ENCODE measurements around the gene NT5DC1.
A peak's percentile ranks its signal among the peaks of the same experiment; 100 is the strongest.
"Not testable (repeated sequence)": the region's sequence is repeated elsewhere in the genome, so short reads cannot be mapped to it uniquely, and the experiment has no call there.

The NT5DC1 gene

DNA sequence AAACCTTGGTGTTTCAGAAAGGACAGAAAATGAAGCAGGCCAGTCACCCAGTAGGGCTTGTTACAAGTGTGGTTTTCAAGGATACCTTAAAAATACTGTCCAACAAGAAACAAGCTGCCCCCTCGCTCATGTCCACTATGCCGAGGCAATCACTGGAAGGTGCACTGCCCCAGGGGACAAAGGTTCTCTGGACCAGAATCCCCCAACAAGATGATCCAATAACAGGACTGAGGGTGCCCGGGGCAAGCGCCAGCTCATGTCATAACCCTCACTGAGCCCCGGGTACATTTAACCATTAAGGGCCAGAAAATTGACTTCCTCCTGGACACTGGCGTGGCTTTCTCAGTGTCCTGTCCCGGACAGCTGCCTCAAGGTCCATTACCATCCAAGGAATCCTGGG is 6.6 kb upstream of the NT5DC1 start:
- no peak for DNase-seq

DNA sequence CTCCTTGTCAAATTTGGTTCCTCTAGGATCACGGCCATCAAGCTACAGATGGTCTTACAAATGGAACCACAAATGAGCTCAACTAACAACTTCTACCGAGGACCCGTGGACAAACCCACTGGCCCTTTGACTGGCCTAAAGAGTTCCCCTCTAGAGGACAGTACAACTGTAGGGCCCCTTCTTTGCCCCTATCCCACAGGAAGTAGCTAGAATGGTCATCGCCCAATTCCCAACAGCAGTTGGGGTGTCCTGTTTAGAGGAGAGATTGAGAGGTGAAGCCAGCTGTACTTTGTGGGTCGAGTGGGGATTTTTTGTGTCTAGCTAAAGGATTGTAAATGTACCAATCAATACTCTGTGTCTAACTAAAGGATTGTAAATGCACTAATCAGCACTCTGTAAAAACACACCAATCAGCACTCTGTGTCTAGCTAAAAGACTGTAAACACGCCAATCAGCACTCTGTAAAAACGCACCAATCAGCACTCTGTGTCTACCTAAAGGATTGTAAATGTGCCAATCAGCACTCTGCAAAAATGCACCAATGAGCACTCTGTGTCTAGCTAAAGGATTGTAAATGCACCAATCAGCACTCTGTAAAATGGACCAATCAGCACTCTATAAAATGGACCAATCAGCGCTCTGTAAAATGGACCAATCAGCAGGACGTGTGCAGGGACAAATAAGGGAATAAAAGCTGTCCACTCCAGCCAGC is 4.4 kb upstream of the NT5DC1 start:
- DNase-seq, result not testable (repeated sequence)

GRCh38 chr6:116096979-116097816 is 3.5 kb upstream of the NT5DC1 start:
- no peak for DNase-seq

- DNase-seq, result no peak
These were observed 1.6 kb upstream of the NT5DC1 start for GRCh38 chr6:116099036-116099435.

GRCh38 chr6:116101302-116101718 is 657 bp downstream of the NT5DC1 start:
- DNase-seq, result no peak

DNA sequence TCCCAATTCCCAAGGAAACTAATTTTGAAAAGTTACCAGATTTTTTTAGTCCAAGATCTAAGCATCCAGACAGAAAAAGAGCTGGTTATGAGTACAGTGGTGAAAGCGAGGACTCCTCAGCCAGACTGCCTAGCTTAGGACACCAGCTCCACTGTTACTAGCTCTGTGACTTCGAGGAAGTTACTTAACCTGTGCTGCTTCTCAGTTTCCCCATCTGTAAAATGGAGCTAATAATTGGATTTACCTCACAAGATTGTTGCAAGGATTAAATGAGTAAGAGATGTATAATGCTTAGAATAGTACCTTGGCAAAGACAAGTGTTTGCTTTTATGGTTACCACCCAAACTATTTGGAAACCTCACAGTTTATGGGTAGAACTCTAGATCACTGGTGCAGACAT is 1.1 kb downstream of the NT5DC1 start:
- no peak for DNase-seq

GRCh38 chr6:116102873-116103272 is 2.2 kb downstream of the NT5DC1 start:
- no peak for DNase-seq

- no peak for DNase-seq
These were observed 4.0 kb downstream of the NT5DC1 start for GRCh38 chr6:116104636-116105035.

GRCh38 chr6:116105247-116105646 is 4.6 kb downstream of the NT5DC1 start:
- no peak for DNase-seq

- DNase-seq, result no peak
These were observed 5.5 kb downstream of the NT5DC1 start for GRCh38 chr6:116106146-116106545.

- no peak for DNase-seq
These were observed 8.2 kb downstream of the NT5DC1 start for GRCh38 chr6:116108836-116109235.

DNA sequence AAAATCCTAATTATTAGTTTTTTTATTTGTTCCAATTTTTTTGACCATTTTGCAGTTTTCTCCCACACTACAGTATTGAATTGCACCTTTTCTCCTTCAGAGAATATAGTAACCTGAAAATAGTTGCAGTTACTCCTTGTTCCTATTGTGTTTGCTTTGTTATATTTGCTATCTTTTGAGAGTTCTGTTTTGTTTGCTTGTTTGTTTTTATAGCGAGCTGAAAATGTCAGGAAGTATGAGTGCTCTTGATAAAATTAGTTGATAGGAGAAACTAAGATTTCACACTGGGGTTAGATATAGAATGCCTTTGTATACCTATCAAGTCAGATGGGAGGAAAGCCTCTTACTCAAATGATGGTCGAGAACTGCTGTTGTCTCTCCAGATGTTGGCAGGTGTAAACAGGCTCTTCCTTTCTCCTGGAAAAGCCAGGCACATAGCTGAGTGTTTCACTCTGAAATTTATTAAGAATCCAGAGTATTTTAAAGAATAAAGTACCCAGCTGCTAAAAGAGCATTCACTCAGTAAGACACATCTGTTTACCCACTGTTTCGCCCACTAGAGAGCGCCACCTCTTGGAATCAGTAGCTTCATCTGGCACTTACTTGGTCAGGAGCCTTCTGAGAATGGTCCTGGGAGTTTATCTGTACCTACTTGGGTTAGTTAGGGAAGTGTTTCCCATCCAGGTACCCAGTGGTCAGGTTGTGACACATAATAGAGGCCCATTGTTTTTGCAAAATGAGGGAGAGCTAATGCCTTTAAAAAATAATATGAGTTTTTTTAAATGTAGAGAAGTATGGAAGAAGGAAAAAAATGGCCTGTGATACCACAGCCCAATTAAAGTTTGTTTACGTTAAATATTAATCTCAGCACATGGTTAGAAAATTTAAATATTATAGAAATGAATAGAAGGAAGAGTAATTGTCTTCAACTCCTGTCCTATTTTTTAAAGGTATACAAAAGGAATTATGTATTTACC is 11.2 kb downstream of the NT5DC1 start:
- peak; percentile 52 for DNase-seq

DNA sequence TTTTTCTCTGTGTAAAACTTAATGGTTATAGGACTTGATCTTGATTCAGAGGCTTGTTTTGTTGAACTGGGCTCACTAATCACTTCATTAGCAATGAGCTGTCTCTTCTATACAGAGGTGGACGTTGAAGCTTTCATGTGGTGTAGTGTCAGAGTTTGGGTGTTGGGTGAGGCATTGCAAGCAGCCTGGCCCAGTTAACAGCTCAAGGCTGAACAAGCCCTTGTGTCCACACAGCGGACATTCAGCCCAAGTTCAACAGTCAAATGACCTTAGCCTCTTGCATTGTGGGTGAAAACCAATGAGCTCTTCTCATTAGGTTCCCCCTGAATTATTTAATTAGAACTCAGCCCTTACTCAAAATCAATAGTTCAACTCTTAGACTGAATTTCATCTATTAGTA is 12.7 kb downstream of the NT5DC1 start:
- no peak for DNase-seq

DNA sequence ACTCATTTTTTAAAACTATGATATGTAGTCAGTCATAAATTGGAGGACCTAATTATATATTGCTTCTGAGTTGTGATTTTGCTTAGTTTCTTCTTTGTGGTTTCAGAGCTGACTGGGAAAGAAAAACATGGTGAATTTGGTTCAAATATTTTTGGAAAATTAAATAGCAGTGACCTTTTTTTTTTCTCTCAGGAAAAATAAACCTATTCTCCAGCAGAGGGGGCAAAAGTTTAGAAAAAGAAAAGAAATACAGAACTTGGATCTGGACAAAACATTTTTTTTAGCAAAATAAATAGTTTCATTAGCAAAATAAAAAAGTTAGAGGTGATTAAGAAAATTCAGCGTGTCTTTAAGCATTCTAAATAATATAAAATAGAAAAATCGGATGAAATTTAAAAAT is 15.1 kb downstream of the NT5DC1 start:
- DNase-seq, result no peak

GRCh38 chr6:116118608-116119007 is 18.0 kb downstream of the NT5DC1 start:
- DNase-seq, result peak; percentile 42

DNA sequence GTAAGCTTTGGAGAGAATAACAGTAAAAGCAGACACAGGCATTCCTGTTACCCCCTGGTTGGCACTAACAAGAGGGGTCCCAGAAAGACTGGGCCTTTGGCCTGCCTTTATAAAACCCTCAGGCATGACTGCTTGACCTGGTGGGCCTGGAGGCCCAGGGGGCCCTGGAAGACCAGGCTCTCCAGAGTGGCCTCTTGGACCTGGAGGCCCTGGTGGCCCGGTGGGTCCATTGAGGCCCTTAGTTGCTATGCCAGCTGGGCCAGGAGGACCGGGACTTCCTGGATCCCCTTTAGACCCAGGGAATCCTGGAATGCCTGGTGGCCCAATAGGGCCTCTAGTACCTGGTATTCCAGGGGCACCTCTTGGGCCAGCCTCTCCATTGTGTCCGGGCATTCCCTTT is 19.8 kb downstream of the NT5DC1 start:
- no peak for DNase-seq

DNA sequence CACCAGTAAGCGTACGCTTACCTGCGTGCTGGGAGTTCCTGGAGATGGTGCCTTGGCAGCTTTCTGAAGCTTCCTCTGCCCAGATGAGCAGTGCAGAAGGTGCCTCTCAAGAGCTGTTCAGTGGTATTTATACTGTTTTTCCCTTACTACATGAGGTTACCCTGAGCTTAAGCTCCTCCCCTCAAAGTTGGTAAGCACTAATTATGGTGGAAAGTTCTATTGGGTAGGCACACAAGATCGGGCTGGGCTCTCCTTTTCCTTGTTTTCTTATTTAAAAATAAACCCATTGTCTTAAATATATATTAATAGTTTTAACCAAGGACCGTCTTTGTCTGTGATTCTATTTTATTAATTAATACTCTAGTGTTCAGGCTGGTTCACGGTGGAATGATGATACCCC is 25.4 kb downstream of the NT5DC1 start, which contains the start of gene COL10A1:
COL10A1 (minus strand) TSS at position 101 of the 400 bp plus-strand sequence. CDS start 640 bp downstream, outside the sequence.
- no peak for DNase-seq

DNA sequence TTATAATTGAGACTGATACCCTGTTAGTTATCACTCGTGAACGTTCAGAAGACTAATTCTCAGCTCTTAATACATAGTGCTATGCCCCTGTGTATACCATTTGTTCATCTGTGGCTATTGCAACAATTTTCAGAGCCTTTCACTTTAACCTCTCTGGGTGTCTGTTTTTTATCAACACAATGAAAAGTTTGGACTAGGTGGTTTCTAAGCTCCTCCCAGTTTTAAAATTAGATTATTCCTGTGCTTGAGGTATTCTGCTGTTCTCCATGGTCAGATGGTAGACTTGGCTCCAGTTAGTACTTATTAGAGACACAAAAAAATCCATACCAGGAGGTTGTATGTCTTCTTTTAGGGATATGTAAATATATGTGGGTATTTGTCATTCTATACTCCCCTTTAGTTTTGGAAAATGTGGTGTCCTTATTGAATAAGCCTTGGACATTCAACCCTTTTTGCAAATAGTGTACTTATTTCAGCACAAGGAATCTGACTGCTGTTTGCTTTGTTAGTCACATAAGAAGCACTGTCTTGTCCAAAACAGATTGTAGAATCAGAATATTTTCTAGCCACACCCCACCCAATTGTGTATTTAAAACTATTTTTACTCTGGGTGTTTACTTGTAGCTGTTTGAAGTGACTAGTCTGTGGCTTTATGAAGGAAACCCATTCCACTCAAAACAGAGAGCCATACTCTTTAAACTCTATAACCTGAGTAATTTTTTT is 27.3 kb downstream of the NT5DC1 start:
- no peak for DNase-seq

DNA sequence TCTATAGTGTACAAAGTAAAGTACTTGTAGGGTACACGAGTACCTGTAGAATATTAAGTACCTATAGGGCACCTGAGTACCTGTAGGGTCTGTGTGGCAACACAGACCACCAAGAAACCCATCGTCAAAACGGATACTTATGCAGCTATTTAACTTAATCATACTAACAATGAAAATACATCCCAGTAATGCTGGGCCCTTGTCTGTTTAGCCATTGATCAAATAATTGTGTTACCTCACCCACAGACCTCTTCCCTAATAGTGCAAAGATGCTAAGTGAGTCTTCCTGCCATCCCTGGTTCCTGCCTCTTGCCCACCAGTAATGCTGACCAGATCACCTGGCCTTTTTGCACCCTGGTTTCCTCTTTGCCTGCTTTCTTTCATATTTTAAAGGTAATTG is 32.8 kb downstream of the NT5DC1 start:
- no peak for DNase-seq

DNA sequence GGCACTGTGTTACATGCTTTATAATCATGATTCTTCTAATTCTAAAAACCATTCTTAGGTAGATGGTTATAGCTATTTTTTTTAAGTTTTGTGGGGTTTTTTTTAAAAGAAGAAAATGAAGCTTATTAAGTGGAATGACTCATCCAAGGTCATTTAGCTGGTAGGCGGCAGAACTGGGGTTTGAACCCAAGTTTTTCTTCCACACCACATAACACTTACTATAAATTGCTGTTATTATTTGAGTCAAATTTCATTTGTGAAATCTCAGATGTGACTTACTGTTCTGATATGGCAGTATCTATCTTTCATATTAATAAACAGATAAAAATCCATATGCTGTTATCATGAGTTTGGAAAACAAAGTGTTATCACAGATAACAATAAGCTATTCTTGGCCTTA is 35.7 kb downstream of the NT5DC1 start:
- DNase-seq, result peak; percentile 25

- peak; percentile 74 for DNase-seq
These were observed 36.3 kb downstream of the NT5DC1 start for GRCh38 chr6:116136933-116137340.

DNA sequence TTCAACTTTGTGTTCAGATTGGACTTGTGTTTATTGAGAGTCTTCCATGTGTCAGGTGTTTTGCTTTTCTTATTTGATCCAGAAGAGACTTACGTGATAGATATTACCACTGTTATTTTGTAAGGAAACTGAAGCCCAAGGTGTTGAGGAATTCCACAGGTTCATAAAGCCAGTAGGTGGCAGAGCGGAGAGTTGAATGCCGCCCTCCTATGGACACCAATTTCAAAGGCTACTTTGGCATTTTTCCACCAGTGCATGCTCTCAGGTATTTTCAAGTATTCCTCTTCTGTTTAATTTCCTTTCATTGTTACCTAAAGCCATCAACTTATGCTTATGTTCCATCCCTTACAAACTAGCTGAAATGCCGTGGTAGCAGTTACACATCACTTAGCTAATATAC is 39.3 kb downstream of the NT5DC1 start:
- no peak for DNase-seq

All from activated CD4-positive, alpha-beta T cell treated with anti-CD3 and anti-CD28 coated beads, Interleukin-10, Interleukin-2, amounts not matched to agents 100 ng/mL and 50 ng/mL, durations not matched to agents 16 hours and 8 hours (primary cell).